Fibroblast of mammary gland (primary cell): ENCODE results near the gene FPR1.

ENCODE experiments used
- DNase-seq: peaks from one replicate; pipeline ENCODE4 v3.0.0-alpha.2; 2010; ENCODE audit warnings: low read depth
- H3K4me3 ChIP-seq: 2 replicates; pipeline ENCODE4 v1.5.1; 2011; ENCODE audit warnings: low read depth, mild to moderate bottlenecking, low read length, moderate library complexity; ENCODE audit not compliant: control insufficient read depth
- CTCF ChIP-seq: conservative IDR thresholded peaks from 2 replicates; pipeline ENCODE4 v1.5.1; 2011; ENCODE audit warnings: low read depth, low read length, inconsistent platforms; ENCODE audit not compliant: control insufficient read depth, insufficient read depth

FPR1 gene, protein sequence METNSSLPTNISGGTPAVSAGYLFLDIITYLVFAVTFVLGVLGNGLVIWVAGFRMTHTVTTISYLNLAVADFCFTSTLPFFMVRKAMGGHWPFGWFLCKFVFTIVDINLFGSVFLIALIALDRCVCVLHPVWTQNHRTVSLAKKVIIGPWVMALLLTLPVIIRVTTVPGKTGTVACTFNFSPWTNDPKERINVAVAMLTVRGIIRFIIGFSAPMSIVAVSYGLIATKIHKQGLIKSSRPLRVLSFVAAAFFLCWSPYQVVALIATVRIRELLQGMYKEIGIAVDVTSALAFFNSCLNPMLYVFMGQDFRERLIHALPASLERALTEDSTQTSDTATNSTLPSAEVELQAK

DNA sequence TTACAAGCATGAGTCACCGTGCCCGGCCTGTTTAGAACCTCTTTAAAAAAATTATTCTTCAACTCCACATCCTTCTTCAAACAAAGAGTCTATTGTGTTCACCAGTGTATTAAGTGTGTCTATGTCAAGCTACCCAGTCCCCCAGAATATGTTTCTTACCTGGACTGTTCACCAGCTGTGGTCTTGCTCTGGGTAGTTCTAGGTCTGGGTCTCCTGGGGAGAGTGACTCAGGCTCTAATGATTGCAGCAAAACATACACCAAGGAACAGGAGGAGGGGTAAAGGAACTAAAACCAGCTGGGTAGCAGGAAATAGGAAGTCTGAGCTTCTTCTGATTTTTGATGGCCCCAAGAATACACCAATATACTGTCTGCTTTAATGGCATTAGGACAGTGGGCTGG lies at the start of gene FPR1:
TSS of gene FPR1 (minus strand) at position 224 of the 400 bp plus-strand sequence. CDS start 4,884 bp downstream, outside the sequence.
- peak; percentile 88 for DNase-seq
- H3K4me3 ChIP-seq, result no peak within 1 kb of the TSS
- TF ChIP-seq CTCF, result no peak

DNA sequence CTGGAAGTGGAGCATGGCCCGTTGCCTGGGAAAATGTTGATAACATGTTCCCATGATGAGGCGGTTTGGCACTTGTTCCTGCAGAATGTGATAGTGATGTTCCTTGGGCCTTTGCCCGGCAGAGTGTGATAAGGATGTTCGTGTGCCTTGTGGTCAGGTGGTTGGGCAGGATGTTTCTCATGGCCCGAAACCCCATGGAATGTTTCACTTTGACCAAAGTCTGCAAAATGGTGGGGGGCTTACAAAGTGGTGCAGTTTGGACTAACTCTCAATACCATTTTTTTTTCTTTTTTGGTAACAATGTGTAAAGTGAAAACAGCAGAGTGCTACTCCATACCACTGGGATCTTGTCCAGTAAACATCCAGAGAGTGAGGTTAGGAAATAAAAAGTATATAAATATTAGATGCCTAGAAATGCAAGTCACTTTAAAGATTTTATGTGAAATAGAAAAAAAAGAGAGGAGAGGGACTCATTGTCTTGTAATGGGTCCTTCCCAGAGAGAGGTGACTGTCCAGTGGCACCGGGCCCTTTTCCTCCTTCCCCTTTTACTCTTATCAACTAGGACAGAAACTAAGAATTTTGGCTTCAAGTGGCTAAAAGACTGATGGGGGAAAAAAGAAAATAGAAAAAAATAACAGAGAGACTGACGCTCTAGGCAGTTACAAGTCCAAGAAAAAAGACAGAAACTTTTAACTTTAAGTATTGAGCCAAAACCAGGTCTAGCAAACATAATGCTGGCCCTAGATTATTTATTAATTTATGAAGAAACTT lies 49.0 kb upstream of the FPR1 start:
- H3K4me3 ChIP-seq, result no peak overlapping the region
- TF ChIP-seq CTCF, result no peak
- peak; percentile 61 for DNase-seq

GRCh38 chr19:51799774-51800472 lies 48.2 kb upstream of the FPR1 start:
- no peak overlapping the region for H3K4me3 ChIP-seq
- no peak for TF ChIP-seq CTCF
- DNase-seq, result no peak

DNA sequence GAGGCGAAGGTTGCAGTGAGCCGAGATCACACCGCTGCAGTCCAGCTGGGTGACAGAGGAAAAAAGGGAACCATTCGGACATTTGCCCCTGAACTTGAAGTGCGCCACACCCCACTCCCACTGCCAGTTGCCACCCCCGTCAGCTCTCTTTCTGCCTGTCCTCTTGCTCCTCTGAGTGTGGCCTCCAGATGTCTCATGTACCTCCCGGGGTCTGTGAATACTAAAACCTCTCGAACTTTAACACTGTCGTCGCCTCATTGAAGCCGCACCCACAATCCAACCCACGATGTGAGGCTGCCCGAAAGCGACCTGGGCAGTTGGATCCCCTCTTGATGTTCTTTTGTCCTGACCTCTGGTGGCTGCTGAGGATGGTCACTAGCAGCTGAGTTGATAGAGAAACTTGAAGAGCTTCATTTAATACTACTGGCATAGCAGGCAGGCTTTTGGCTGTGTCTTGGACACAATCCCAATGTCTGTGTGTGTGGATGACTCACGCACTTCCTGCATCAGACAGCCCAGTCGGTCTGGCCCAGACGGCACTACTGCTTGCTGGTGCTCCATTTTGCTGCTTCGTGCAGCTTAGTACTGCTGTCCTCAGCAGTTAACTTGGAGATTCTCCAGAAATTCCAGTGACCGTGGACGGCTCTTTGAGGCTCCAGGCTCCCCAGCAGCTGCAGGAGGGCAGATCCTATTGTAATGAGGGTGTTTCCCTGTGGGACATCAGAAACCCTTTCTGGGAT lies 47.5 kb upstream of the FPR1 start:
- peak overlapping the region; percentile 1 for H3K4me3 ChIP-seq
- peak; percentile 97 for DNase-seq
- peak; percentile 5 for TF ChIP-seq CTCF

GRCh38 chr19:51798062-51798461 lies 46.4 kb upstream of the FPR1 start:
- H3K4me3 ChIP-seq, result no peak overlapping the region
- TF ChIP-seq CTCF, result no peak
- DNase-seq, result no peak

DNA sequence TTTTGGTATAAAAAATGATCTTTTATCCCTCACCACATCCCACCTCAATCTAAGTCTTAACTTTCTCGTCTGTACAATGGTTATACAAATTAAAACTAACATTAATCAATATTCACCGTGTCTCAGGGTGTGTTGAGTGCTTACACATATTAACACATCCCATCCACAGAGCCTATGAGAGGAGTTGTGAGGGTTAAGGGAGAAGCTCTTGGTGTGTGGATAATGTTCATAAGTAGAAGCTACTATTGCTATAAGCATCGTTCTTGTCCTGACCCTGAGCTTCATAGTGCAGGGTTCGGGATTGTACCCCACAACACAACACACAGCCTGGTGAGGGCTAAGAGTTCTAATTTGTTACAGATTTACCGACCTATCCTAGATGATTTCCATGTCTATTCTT lies 45.8 kb upstream of the FPR1 start:
- no peak for TF ChIP-seq CTCF
- no peak overlapping the region for H3K4me3 ChIP-seq
- no peak for DNase-seq
